Sigmoid colon (tissue), 4 donors: ENCODE data around the gene PRAC2.

Experiments used
- EP300 ChIP-seq, 4 donors: sonication (generic); formaldehyde crosslinking; IDR thresholded peaks; one replicate each; pipeline ENCODE4 v1.6.1; 2017; ENCODE audit warnings: antibody characterized with exemption in 4 of 4
- POLR2A ChIP-seq, 2 donors: fragments of 450-650 bp; IDR thresholded peaks; one replicate each; pipeline ENCODE4 v1.6.1; 2016; ENCODE audit warnings: antibody characterized with exemption in 2 of 2, mild to moderate bottlenecking in 2 of 2, moderate library complexity in 2 of 2
- TF ChIP-seq, protein P1 (sequence below), 4 experiments: fragments of 450-650 bp in 3 of 4; fragments of 200-600 bp in 1 of 4; IDR thresholded peaks; one replicate each; pipeline ENCODE4 v1.5.1; 2016 to 2019; ENCODE audit warnings: antibody characterized with exemption in 4 of 4, mild to moderate bottlenecking in 3 of 4, moderate library complexity in 2 of 4

DNA sequence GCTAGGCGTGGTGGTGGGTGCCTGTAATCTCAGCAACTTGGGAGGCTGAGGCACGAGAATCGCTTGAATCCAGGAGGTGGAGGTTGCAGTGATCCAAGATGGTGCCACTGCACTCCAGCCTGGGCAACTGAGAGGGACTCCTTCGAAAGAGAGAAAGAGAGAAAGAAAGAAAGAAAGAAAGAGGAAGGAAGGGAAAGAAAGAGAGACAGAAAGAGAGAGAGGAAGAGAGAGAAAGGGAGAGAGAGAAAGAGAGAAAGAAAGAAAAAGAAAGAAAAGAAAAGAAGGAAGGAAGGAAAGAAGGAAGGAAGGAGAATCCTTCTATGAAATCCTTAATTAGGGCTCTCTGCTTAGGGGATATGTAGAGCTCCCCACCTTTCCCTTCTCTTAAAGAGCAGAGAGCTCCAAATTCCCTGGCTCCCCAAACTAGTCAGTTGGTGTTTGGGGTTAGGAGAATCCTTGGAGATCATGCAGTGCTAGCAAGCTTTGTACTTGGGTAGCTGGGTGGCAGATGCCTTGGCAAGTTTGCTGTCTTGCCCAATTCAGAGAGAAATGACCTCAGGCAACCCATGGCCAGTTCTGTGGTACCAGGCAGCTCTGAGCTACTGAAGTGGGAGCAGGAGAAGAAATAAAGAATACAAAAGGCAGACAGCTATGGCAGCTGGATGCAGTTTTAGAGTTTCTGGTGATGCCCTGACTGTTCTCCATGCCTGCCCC, 14.5 kb downstream of the PRAC2 start:
- TF ChIP-seq, protein P1, sequence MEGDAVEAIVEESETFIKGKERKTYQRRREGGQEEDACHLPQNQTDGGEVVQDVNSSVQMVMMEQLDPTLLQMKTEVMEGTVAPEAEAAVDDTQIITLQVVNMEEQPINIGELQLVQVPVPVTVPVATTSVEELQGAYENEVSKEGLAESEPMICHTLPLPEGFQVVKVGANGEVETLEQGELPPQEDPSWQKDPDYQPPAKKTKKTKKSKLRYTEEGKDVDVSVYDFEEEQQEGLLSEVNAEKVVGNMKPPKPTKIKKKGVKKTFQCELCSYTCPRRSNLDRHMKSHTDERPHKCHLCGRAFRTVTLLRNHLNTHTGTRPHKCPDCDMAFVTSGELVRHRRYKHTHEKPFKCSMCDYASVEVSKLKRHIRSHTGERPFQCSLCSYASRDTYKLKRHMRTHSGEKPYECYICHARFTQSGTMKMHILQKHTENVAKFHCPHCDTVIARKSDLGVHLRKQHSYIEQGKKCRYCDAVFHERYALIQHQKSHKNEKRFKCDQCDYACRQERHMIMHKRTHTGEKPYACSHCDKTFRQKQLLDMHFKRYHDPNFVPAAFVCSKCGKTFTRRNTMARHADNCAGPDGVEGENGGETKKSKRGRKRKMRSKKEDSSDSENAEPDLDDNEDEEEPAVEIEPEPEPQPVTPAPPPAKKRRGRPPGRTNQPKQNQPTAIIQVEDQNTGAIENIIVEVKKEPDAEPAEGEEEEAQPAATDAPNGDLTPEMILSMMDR (IDR thresholded peaks at IDR 0.05), result no peak
- no peak for TF ChIP-seq POLR2A (IDR thresholded peaks at IDR 0.05)
- no peak for TF ChIP-seq EP300 (IDR thresholded peaks at IDR 0.05)
